ENCODE measurements around the gene CDC45.
"Not testable (repeated sequence)": the region's sequence is repeated elsewhere in the genome, so short reads cannot be mapped to it uniquely, and the experiment has no call there.

Gene CDC45

GRCh38 chr22:19442166-19442565 lies 37.6 kb upstream of the CDC45 start (continued):
- TF ChIP-seq, protein P1, sequence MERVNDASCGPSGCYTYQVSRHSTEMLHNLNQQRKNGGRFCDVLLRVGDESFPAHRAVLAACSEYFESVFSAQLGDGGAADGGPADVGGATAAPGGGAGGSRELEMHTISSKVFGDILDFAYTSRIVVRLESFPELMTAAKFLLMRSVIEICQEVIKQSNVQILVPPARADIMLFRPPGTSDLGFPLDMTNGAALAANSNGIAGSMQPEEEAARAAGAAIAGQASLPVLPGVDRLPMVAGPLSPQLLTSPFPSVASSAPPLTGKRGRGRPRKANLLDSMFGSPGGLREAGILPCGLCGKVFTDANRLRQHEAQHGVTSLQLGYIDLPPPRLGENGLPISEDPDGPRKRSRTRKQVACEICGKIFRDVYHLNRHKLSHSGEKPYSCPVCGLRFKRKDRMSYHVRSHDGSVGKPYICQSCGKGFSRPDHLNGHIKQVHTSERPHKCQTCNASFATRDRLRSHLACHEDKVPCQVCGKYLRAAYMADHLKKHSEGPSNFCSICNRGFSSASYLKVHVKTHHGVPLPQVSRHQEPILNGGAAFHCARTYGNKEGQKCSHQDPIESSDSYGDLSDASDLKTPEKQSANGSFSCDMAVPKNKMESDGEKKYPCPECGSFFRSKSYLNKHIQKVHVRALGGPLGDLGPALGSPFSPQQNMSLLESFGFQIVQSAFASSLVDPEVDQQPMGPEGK (tag by site-specific recombination; IDR thresholded peaks at IDR 0.05), result no peak
- no peak for TF ChIP-seq PRDM2 (tag by site-specific recombination; IDR thresholded peaks at IDR 0.05; ENCODE audit: borderline replicate concordance)
- no peak for TF ChIP-seq ZNF23 (tag by site-specific recombination; IDR thresholded peaks at IDR 0.05; ENCODE audit: borderline replicate concordance)
- TF ChIP-seq MEIS1 (CRISPR knock-in tag; IDR thresholded peaks at IDR 0.05; ENCODE audit: borderline replicate concordance), result no peak
- no peak for TF ChIP-seq SP7 (tag by site-specific recombination; IDR thresholded peaks at IDR 0.05)
- TF ChIP-seq SETDB1 (IDR thresholded peaks at IDR 0.05; ENCODE audit: insufficient read length, low read length), result no peak
- no peak for TF ChIP-seq ZNF302 (tag by site-specific recombination; IDR thresholded peaks at IDR 0.05; ENCODE audit: low read depth)

DNA sequence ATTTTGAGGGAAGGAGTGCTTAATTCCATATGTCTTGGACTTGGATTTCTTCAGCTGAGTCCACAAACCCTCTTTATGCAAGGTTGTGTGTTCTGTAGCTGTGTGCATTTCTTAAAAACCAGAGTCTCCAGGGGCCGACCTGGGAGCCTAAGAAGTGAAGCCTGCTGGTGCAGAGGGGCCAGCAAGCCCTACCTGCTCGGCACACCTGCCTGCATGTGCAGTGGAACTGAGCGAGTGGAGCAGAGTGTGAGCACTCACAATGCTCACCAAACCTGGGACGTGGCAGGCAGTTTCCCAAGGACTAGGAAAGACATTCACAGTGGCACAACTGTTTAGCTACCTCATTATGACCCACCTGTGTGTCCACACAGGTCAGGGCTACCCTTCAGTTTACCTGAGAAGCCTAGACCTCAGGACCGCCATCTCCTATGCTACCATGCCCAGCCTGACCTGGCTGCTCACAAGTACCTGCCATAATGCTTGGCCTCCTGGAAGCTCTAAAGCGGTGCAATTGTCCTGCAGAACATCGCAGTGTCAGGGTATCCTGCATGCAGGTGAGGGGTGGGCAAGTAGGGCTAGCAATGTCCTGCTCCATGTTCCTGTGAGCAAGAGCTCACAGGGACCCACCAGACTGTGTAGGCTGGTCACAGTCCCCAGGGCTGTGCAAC lies 36.0 kb upstream of the CDC45 start:
- Histone ChIP-seq H3K36me3 (ENCODE audit: control insufficient read depth in 2 of 2, insufficient read depth in 1 of 2, low read length in 2 of 2) (peaks cover 3 to 54% of the 10 kb centered on the region in 2 experiments; a peak in 2 of 3 replicates), H3K4me1 (ENCODE audit: control insufficient read depth, insufficient read depth, low read length) (no peaks in the 10 kb centered on the region), H3K27ac (ENCODE audit: extremely low read depth, low read depth, low read length) (no peak overlapping the region), H3K4me3 (ENCODE audit: low read depth, low read length) (no peak overlapping the region), H3K9me3 (ENCODE audit: control insufficient read depth, insufficient read depth, low read depth, low read length) (no peaks in the 10 kb centered on the region)
- POLR2A ChIA-PET, result interaction anchor here (1.5 to 2.0 kb wide), 3 partner anchors 8 to 36 kb away, joined by 3 to 9 read pairs (median 3); partner anchors contain the start of genes CDC45, HIRA and MRPL40
- TF ChIP-seq ZNF48 (tag by site-specific recombination; IDR thresholded peaks at IDR 0.05) (no peak), YY2 (tag by site-specific recombination; IDR thresholded peaks at IDR 0.05) (no peak), ZNF830 (tag by site-specific recombination; IDR thresholded peaks at IDR 0.05; ENCODE audit: low read depth) (no peak), GLIS2 (tag by site-specific recombination; IDR thresholded peaks at IDR 0.05) (no peak), ZNF596 (tag by site-specific recombination; IDR thresholded peaks at IDR 0.05) (no peak), ZNF157 (tag by site-specific recombination; IDR thresholded peaks at IDR 0.05) (no peak), TRIM28 (IDR thresholded peaks at IDR 0.05; ENCODE audit: borderline replicate concordance, low read length) (no peak)
- TF ChIP-seq, protein P2, sequence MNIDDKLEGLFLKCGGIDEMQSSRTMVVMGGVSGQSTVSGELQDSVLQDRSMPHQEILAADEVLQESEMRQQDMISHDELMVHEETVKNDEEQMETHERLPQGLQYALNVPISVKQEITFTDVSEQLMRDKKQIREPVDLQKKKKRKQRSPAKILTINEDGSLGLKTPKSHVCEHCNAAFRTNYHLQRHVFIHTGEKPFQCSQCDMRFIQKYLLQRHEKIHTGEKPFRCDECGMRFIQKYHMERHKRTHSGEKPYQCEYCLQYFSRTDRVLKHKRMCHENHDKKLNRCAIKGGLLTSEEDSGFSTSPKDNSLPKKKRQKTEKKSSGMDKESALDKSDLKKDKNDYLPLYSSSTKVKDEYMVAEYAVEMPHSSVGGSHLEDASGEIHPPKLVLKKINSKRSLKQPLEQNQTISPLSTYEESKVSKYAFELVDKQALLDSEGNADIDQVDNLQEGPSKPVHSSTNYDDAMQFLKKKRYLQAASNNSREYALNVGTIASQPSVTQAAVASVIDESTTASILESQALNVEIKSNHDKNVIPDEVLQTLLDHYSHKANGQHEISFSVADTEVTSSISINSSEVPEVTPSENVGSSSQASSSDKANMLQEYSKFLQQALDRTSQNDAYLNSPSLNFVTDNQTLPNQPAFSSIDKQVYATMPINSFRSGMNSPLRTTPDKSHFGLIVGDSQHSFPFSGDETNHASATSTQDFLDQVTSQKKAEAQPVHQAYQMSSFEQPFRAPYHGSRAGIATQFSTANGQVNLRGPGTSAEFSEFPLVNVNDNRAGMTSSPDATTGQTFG (tag by site-specific recombination; IDR thresholded peaks at IDR 0.05; ENCODE audit: borderline replicate concordance), result no peak
- CTCF ChIA-PET, result interaction anchor here (0.6 to 1.5 kb wide), 4 partner anchors 16 to 275 kb away, joined by 3 to 7 read pairs (median 3); no protein-coding TSS in a partner anchor

GRCh38 chr22:19445279-19445982 lies 34.3 kb upstream of the CDC45 start:
- not testable (repeated sequence) for H3K4me1 ChIP-seq (ENCODE audit: control insufficient read depth, insufficient read depth, low read length); H3K9me3 ChIP-seq (ENCODE audit: control insufficient read depth, insufficient read depth, low read depth, low read length); H3K4me3 ChIP-seq (ENCODE audit: low read depth, low read length); H3K27ac ChIP-seq (ENCODE audit: extremely low read depth, low read depth, low read length)
- CTCF ChIA-PET, result interaction anchor here (0.9 to 1.9 kb wide), 3 partner anchors 11 to 266 kb away, joined by 3 to 9 read pairs (median 8); partner anchors contain the start of gene SLC25A1
- H3K36me3 ChIP-seq (ENCODE audit: control insufficient read depth in 2 of 2, insufficient read depth in 1 of 2, low read length in 2 of 2), result peaks cover 0 to 66% of the 10 kb centered on the region in 2 experiments; a peak in 2 of 3 replicates
- POLR2A ChIA-PET, result interaction anchor here (0.6 to 1.9 kb wide), 5 partner anchors 34 to 1152 kb away, joined by 3 to 5 read pairs (median 3); partner anchors contain the start of genes CDC45 and SLC25A1

Measured in HEK293 (cell line).